Measurements from ENCODE around the gene DHFR2.

GRCh38 chr3:94065819-94066480 lies 3.2 kb upstream of the DHFR2 start:
- no peak for TF ChIP-seq POLR2A (IDR thresholded peaks at IDR 0.05; ENCODE audit: low read depth)
- no peak for TF ChIP-seq POLR2AphosphoS5 (IDR thresholded peaks at IDR 0.05)
- no peak for TF ChIP-seq CTCF (IDR thresholded peaks at IDR 0.05)
